Measurements from ENCODE around the gene PPIL3.

Gene PPIL3

GRCh38 chr2:200860092-200860795, 28.6 kb downstream of the PPIL3 start:
- DNase-seq (ENCODE audit: low read depth), result no peak

GRCh38 chr2:200856806-200857205, 32.1 kb downstream of the PPIL3 start:
- DNase-seq (ENCODE audit: low read depth), result no peak

GRCh38 chr2:200852605-200853004, 36.3 kb downstream of the PPIL3 start:
- DNase-seq (ENCODE audit: low read depth), result no peak

- DNase-seq (ENCODE audit: low read depth), result no peak
Observed at GRCh38 chr2:200851398-200852248, 37.3 kb downstream of the PPIL3 start.

GRCh38 chr2:200850512-200851256, 38.2 kb downstream of the PPIL3 start:
- DNase-seq (ENCODE audit: low read depth), result no peak

- DNase-seq (ENCODE audit: low read depth), result no peak
Observed at GRCh38 chr2:200847939-200848338, 40.9 kb downstream of the PPIL3 start.

GRCh38 chr2:200847269-200847668, 41.6 kb downstream of the PPIL3 start:
- DNase-seq (ENCODE audit: low read depth), result no peak

GRCh38 chr2:200845669-200846325, 43.1 kb downstream of the PPIL3 start:
- DNase-seq (ENCODE audit: low read depth), result no peak

- no peak for DNase-seq (ENCODE audit: low read depth)
Observed at GRCh38 chr2:200845194-200845593, 43.7 kb downstream of the PPIL3 start.

- DNase-seq (ENCODE audit: low read depth), result no peak
Observed at GRCh38 chr2:200843993-200844948, 44.6 kb downstream of the PPIL3 start.

- no peak for DNase-seq (ENCODE audit: low read depth)
Observed at GRCh38 chr2:200839513-200839912, 49.4 kb downstream of the PPIL3 start.

- DNase-seq (ENCODE audit: low read depth), result no peak
Observed at GRCh38 chr2:200834701-200835100, 54.2 kb downstream of the PPIL3 start.

- DNase-seq (ENCODE audit: low read depth), result no peak
Observed at GRCh38 chr2:200829258-200829655, 59.6 kb downstream of the PPIL3 start.

- no peak for DNase-seq (ENCODE audit: low read depth)
Observed at GRCh38 chr2:200828572-200829257, 60.2 kb downstream of the PPIL3 start.

- DNase-seq (ENCODE audit: low read depth), result no peak
Observed at GRCh38 chr2:200828104-200828503, 60.8 kb downstream of the PPIL3 start.

- DNase-seq (ENCODE audit: low read depth), result no peak
Observed at GRCh38 chr2:200821686-200822245, 67.1 kb downstream of the PPIL3 start.
